ENCODE measurements around the gene NFYA.

GRCh38 chr6:41054511-41054910 is 18.3 kb upstream of the NFYA start:
- TF ChIP-seq POLR2A (IDR thresholded peaks at IDR 0.05): no peak
- TF ChIP-seq, protein P1, sequence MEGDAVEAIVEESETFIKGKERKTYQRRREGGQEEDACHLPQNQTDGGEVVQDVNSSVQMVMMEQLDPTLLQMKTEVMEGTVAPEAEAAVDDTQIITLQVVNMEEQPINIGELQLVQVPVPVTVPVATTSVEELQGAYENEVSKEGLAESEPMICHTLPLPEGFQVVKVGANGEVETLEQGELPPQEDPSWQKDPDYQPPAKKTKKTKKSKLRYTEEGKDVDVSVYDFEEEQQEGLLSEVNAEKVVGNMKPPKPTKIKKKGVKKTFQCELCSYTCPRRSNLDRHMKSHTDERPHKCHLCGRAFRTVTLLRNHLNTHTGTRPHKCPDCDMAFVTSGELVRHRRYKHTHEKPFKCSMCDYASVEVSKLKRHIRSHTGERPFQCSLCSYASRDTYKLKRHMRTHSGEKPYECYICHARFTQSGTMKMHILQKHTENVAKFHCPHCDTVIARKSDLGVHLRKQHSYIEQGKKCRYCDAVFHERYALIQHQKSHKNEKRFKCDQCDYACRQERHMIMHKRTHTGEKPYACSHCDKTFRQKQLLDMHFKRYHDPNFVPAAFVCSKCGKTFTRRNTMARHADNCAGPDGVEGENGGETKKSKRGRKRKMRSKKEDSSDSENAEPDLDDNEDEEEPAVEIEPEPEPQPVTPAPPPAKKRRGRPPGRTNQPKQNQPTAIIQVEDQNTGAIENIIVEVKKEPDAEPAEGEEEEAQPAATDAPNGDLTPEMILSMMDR (IDR thresholded peaks at IDR 0.05): no peak
